H9 (cell line): ENCODE results near the gene C16orf92. TPM values are rescaled to one million over a fixed set of nuclear protein-coding genes. Genes with fewer than 3 reads are reported as not detected.

Experiments
- DNase-seq: peaks from one replicate; pipeline ENCODE4 v3.0.0-alpha.2; 2017
- H2AFZ ChIP-seq: one replicate; pipeline ENCODE4 v1.6.1; 2013; ENCODE audit warnings: mild to moderate bottlenecking, low read length, control low read depth, moderate library complexity
- H2AK5ac ChIP-seq: 2 replicates; pipeline ENCODE4 v1.6.1; 2013; ENCODE audit warnings: low read length, control low read depth, mixed read lengths; ENCODE audit not compliant: insufficient read length
- H2BK120ac ChIP-seq: one replicate; pipeline ENCODE4 v1.6.1; 2013; ENCODE audit warnings: low read depth, mild to moderate bottlenecking, low read length, control low read depth, inconsistent platforms; ENCODE audit not compliant: poor library complexity, severe bottlenecking
- H2BK12ac ChIP-seq: 2 replicates; pipeline ENCODE4 v1.6.1; 2013; ENCODE audit warnings: low read length, control low read depth, mixed read lengths, low read depth; ENCODE audit not compliant: insufficient read length
- H2BK15ac ChIP-seq: 2 replicates; pipeline ENCODE4 v1.6.1; 2013; ENCODE audit warnings: low read depth, low read length, control low read depth
- H2BK20ac ChIP-seq: one replicate; pipeline ENCODE4 v1.6.1; 2013; ENCODE audit warnings: low read depth, mild to moderate bottlenecking, low read length, control low read depth, inconsistent platforms; ENCODE audit not compliant: poor library complexity, severe bottlenecking
- H2BK5ac ChIP-seq: 2 replicates; pipeline ENCODE4 v1.6.1; 2013; ENCODE audit warnings: low read length, control low read depth, mixed read lengths; ENCODE audit not compliant: insufficient read length
- H3K14ac ChIP-seq: 2 replicates; pipeline ENCODE4 v1.6.1; 2013; ENCODE audit warnings: low read length, control low read depth; ENCODE audit not compliant: insufficient read depth
- H3K18ac ChIP-seq: 2 replicates; pipeline ENCODE4 v1.6.1; 2013; ENCODE audit warnings: low read depth, mild to moderate bottlenecking, mixed read lengths, low read length, control low read depth; ENCODE audit not compliant: insufficient read length
- H3K23ac ChIP-seq: 2 replicates; pipeline ENCODE4 v1.6.1; 2013; ENCODE audit warnings: low read length, control low read depth, mixed read lengths, low read depth; ENCODE audit not compliant: insufficient read length
- H3K23me2 ChIP-seq: 2 replicates; pipeline ENCODE4 v1.6.1; 2013; ENCODE audit warnings: low read depth, mild to moderate bottlenecking, mixed read lengths, low read length, control low read depth; ENCODE audit not compliant: insufficient read length, poor library complexity, severe bottlenecking
- H3K27ac ChIP-seq: 2 replicates; pipeline ENCODE4 v1.5.1; 2013; ENCODE audit warnings: low read length, control low read depth, mixed read lengths, low read depth; ENCODE audit not compliant: insufficient read length
- H3K27me3 ChIP-seq: 2 replicates; pipeline ENCODE4 v1.6.1; 2013; ENCODE audit warnings: low read length, control low read depth, inconsistent platforms; ENCODE audit not compliant: insufficient read depth
- H3K4ac ChIP-seq: 2 replicates; pipeline ENCODE4 v1.6.1; 2013; ENCODE audit warnings: low read depth, mild to moderate bottlenecking, control low read depth, inconsistent platforms, low read length, moderate library complexity
- H3K4me1 ChIP-seq: 2 replicates; pipeline ENCODE4 v1.6.1; 2013; ENCODE audit warnings: low read length, control low read depth, inconsistent platforms; ENCODE audit not compliant: insufficient read depth
- H3K4me2 ChIP-seq: 2 replicates; pipeline ENCODE4 v1.6.1; 2013; ENCODE audit warnings: low read length, control low read depth, mixed read lengths; ENCODE audit not compliant: insufficient read length, insufficient read depth
- H3K56ac ChIP-seq: 2 replicates; pipeline ENCODE4 v1.6.1; 2013; ENCODE audit warnings: low read depth, mild to moderate bottlenecking, mixed read lengths, low read length, control low read depth; ENCODE audit not compliant: insufficient read length
- H3K79me1 ChIP-seq: 2 replicates; pipeline ENCODE4 v1.6.1; 2013; ENCODE audit warnings: low read depth, mild to moderate bottlenecking, moderate library complexity, low read length, control low read depth, inconsistent platforms; ENCODE audit not compliant: insufficient read depth, poor library complexity, severe bottlenecking
- H3K79me2 ChIP-seq: 2 replicates; pipeline ENCODE4 v1.6.1; 2013; ENCODE audit warnings: low read length, control low read depth, inconsistent platforms; ENCODE audit not compliant: insufficient read depth
- H3K9ac ChIP-seq: 2 replicates; pipeline ENCODE4 v1.6.1; 2013; ENCODE audit warnings: low read length, control low read depth, mixed read lengths; ENCODE audit not compliant: insufficient read length; ENCODE audit errors: extremely low read depth
- H3K9me3 ChIP-seq: one replicate; pipeline ENCODE4 v1.6.1; 2013; ENCODE audit warnings: low read depth, low read length, inconsistent platforms; ENCODE audit not compliant: control insufficient read depth
- H3T11ph ChIP-seq: one replicate; pipeline ENCODE4 v1.6.1; 2013; ENCODE audit warnings: mild to moderate bottlenecking, low read length, control low read depth, inconsistent platforms
- H4K20me1 ChIP-seq: one replicate; pipeline ENCODE4 v1.6.1; 2013; ENCODE audit not compliant: control insufficient read depth, insufficient read length, insufficient read depth
- H4K5ac ChIP-seq: 2 replicates; pipeline ENCODE4 v1.6.1; 2013; ENCODE audit warnings: low read depth, mild to moderate bottlenecking, mixed read lengths, low read length, control low read depth; ENCODE audit not compliant: insufficient read length
- H4K8ac ChIP-seq: replicated peaks from 2 replicates; pipeline ENCODE4 v1.6.1; 2013; ENCODE audit warnings: low read length, control low read depth, mixed read lengths, low read depth; ENCODE audit not compliant: insufficient read length
- H4K91ac ChIP-seq: 2 replicates; pipeline ENCODE4 v1.6.1; 2013; ENCODE audit warnings: low read depth, mild to moderate bottlenecking, moderate library complexity, mixed read lengths, low read length, control low read depth; ENCODE audit not compliant: insufficient read length
- H3K27ac Mint-ChIP-seq, 3 experiments: 2 replicates in 2 of 3; 3 replicates in 1 of 3; pipeline ENCODE4 v1.8.0; 2020 to 2021; ENCODE audit warnings: mixed read lengths in 3 of 3, mild to moderate bottlenecking in 1 of 3, moderate library complexity in 1 of 3
- H3K27me3 Mint-ChIP-seq: 2 replicates; pipeline ENCODE4 v1.8.0; 2021; ENCODE audit warnings: low read depth, mild to moderate bottlenecking, moderate library complexity, mixed read lengths
- H3K36me3 Mint-ChIP-seq, 3 experiments: 2 replicates in 2 of 3; 3 replicates in 1 of 3; pipeline ENCODE4 v1.8.0; 2020 to 2021; ENCODE audit warnings: low read depth in 3 of 3, mixed read lengths in 3 of 3; ENCODE audit not compliant: insufficient read depth in 1 of 3
- H3K4me1 Mint-ChIP-seq, 2 experiments: 2 replicates each; pipeline ENCODE4 v1.8.0; 2020; ENCODE audit warnings: mixed read lengths in 2 of 2
- H3K4me3 Mint-ChIP-seq, 2 experiments: 2 replicates in 1 of 2; 3 replicates in 1 of 2; pipeline ENCODE4 v1.8.0; 2020 to 2021; ENCODE audit warnings: mild to moderate bottlenecking in 2 of 2, mixed read lengths in 2 of 2, moderate library complexity in 1 of 2
- H3K9me3 Mint-ChIP-seq, 2 experiments: 2 replicates in 1 of 2; 3 replicates in 1 of 2; pipeline ENCODE4 v1.8.0; 2020; ENCODE audit warnings: mild to moderate bottlenecking in 2 of 2, mixed read lengths in 2 of 2, moderate library complexity in 1 of 2
- WGBS: extraction: QIAGEN DNeasy Blood & Tissue Kit; methylation state at CpG from one replicate; pipeline ENCODE4 v1.1.7; 2013; ENCODE audit warnings: missing lambda C conversion rate, low lambda C conversion rate, mixed read lengths; ENCODE audit not compliant: insufficient read length; ENCODE audit errors: extremely low coverage; 5-methylcytosine and 5-hydroxymethylcytosine counted together
- total RNA-seq: library from RNA; stranded (reverse); gene quantifications from 2 replicates; pipeline ENCODE4 v1.2.1, GENCODE V29; 2021
- TF ChIP-seq, protein P1 (sequence below): fragments of 200-600 bp; sonication (generic); conservative IDR thresholded peaks from 3 replicates; pipeline ENCODE4 v1.8.0; 2021; ENCODE audit warnings: antibody characterized with exemption, mild to moderate bottlenecking

Gene C16orf92
- total RNA-seq, 1 experiment from 2014 or later = not detected

DNA sequence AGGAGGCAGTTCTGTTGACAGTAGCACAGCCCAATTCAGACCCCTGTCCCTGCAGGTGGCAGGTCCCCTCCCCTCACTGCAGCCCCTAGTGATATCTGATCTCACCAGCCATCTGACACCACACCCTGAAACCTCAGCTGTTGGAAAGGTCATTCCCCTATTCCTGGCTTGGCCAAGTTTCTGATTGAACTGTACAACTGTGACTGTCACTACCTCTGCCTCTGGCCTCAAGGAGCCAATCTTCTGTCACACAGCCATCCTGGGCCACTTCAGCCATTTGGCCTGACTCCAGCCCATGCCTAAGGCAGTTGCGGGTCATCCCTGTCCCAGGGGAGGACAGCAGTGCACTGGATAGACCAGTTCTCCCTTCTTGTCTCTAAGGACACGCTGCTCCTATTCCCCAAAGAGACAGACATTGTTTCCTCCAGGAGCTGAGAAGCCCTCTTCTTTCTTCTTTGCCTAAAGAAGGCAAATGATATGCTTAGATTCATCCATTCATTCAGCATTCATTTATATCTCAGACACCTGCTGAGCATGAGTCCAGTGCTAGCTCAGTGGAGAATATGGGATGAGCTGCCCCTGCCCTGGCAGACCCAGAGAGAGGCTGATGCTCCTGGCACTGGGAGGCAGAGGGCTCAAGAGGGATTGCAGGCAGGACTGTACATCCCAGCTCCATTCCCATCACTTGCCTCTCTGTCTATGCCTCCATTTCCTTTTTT lies 38.0 kb downstream of the C16orf92 start:
- Histone ChIP-seq H3K23ac (no peak overlapping the region), H3K79me1 (no peaks in the 10 kb centered on the region), H2BK12ac (no peak overlapping the region), H2BK5ac (no peak overlapping the region), H4K5ac (no peak overlapping the region), H2AFZ (no peak overlapping the region), H3K56ac (no peak overlapping the region), H2AK5ac (no peak overlapping the region), H4K20me1 (no peaks in the 10 kb centered on the region), H3T11ph (no peak overlapping the region), H3K9ac (no peak overlapping the region), H3K9me3 (no peaks in the 10 kb centered on the region), H3K23me2 (peaks cover 12% of the 10 kb centered on the region), H3K4ac (no peak overlapping the region), H3K14ac (no peak overlapping the region), H3K4me1 (no peaks in the 10 kb centered on the region), H3K27me3 (no peaks in the 10 kb centered on the region), H2BK20ac (no peak overlapping the region), H3K18ac (no peak overlapping the region), H3K79me2 (peaks cover 3% of the 10 kb centered on the region; the same call in 1 of the 2 replicates), H2BK15ac (no peak overlapping the region), H4K91ac (no peak overlapping the region), H3K4me2 (no peak overlapping the region), H4K8ac (no peak overlapping the region), H3K27ac (no peak overlapping the region), H2BK120ac (no peak overlapping the region)
- DNase-seq = no peak
- TF ChIP-seq, protein P1, sequence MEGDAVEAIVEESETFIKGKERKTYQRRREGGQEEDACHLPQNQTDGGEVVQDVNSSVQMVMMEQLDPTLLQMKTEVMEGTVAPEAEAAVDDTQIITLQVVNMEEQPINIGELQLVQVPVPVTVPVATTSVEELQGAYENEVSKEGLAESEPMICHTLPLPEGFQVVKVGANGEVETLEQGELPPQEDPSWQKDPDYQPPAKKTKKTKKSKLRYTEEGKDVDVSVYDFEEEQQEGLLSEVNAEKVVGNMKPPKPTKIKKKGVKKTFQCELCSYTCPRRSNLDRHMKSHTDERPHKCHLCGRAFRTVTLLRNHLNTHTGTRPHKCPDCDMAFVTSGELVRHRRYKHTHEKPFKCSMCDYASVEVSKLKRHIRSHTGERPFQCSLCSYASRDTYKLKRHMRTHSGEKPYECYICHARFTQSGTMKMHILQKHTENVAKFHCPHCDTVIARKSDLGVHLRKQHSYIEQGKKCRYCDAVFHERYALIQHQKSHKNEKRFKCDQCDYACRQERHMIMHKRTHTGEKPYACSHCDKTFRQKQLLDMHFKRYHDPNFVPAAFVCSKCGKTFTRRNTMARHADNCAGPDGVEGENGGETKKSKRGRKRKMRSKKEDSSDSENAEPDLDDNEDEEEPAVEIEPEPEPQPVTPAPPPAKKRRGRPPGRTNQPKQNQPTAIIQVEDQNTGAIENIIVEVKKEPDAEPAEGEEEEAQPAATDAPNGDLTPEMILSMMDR = no peak
- Mint-ChIP-seq H3K27ac (peak overlapping the region in 2 of 3 experiments; percentile 22 to 70; a peak in 3 of 7 replicates), H3K4me3 (peak overlapping the region in 1 of 2 experiments; percentile 1; a peak in 1 of 5 replicates), H3K4me1 (peaks cover 16 to 18% of the 10 kb centered on the region in 2 experiments), H3K27me3 (no peaks in the 10 kb centered on the region), H3K36me3 (peaks cover 0 to 4% (median 0%) of the 10 kb centered on the region in 3 experiments; a peak in 2 of 7 replicates), H3K9me3 (no peaks in the 10 kb centered on the region)
- no CpG with 5 or more reads among the region's 2 CpGs for whole genome bisulfite sequencing
